CD14-positive monocyte (primary cell): ENCODE data around the gene TOR1AIP2. TPM values are rescaled to one million over a fixed set of nuclear protein-coding genes. Genes with fewer than 3 reads are reported as not detected.
"Not testable (repeated sequence)": the region's sequence is repeated elsewhere in the genome, so short reads cannot be mapped to it uniquely, and the experiment has no call there.

Experiments
- DNase-seq, 3 donors: peaks; one replicate each; pipeline ENCODE4 v3.0.0-alpha.2; 2011 to 2022
- H2AFZ ChIP-seq: 2 replicates; pipeline ENCODE4 v1.6.0; 2012; ENCODE audit warnings: mild to moderate bottlenecking, low read depth, low read length, inconsistent platforms; ENCODE audit not compliant: insufficient read depth, poor library complexity, severe bottlenecking
- H3K27ac ChIP-seq, 2 donors: 1 replicate in 1 of 2; 2 replicates in 1 of 2; pipeline ENCODE4 v1.5.1; 2012 to 2013; ENCODE audit warnings: low read length in 2 of 2, control low read depth in 1 of 2, inconsistent platforms in 1 of 2, low read depth in 1 of 2, mild to moderate bottlenecking in 1 of 2
- H3K27me3 ChIP-seq, 2 donors: one replicate each; pipeline versions ENCODE4 v1.6.0 to v1.6.1; 2011 to 2013; ENCODE audit warnings: low read length in 2 of 2; ENCODE audit not compliant: control insufficient read depth in 2 of 2, insufficient read depth in 2 of 2
- H3K36me3 ChIP-seq, 2 donors: replicated peaks in 1 of 2; 1 replicate in 1 of 2; 2 replicates in 1 of 2; pipeline versions ENCODE4 v1.5.1 to v1.6.1; 2012 to 2013; ENCODE audit warnings: low read length in 2 of 2, control low read depth in 1 of 2, inconsistent platforms in 1 of 2, mild to moderate bottlenecking in 1 of 2; ENCODE audit not compliant: insufficient read depth in 2 of 2, control insufficient read depth in 1 of 2
- H3K4me1 ChIP-seq, 2 donors: 1 replicate in 1 of 2; 2 replicates in 1 of 2; pipeline versions ENCODE4 v1.5.1 to v1.6.1; 2012 to 2013; ENCODE audit warnings: low read length in 2 of 2, control low read depth in 1 of 2, inconsistent platforms in 1 of 2, mild to moderate bottlenecking in 1 of 2, moderate library complexity in 1 of 2; ENCODE audit not compliant: insufficient read depth in 2 of 2, control insufficient read depth in 1 of 2
- H3K4me2 ChIP-seq: replicated peaks from 2 replicates; pipeline ENCODE3; 2012; ENCODE audit warnings: low read length, moderate library complexity, mild to moderate bottlenecking; ENCODE audit not compliant: poor library complexity, severe bottlenecking; ENCODE audit errors: extremely low read depth
- H3K4me3 ChIP-seq, 3 experiments: fragments of 200-600 bp in 1 of 3; sonication (generic) in 1 of 3; replicated peaks in 1 of 3; 1 replicate in 2 of 3; 2 replicates in 1 of 3; pipeline ENCODE4 v1.5.1; 2011 to 2013; ENCODE audit warnings: low read length in 3 of 3, mild to moderate bottlenecking in 3 of 3, control low read depth in 2 of 3, low read depth in 2 of 3, inconsistent platforms in 1 of 3, moderate library complexity in 1 of 3
- H3K79me2 ChIP-seq: 2 replicates; pipeline ENCODE4 v1.6.0; 2012; ENCODE audit warnings: mild to moderate bottlenecking, control low read depth, inconsistent platforms, low read length, moderate library complexity; ENCODE audit not compliant: insufficient read depth
- H3K9ac ChIP-seq: 2 replicates; pipeline ENCODE4 v1.6.0; 2017; ENCODE audit warnings: low read length, mild to moderate bottlenecking; ENCODE audit not compliant: insufficient read depth, poor library complexity, severe bottlenecking
- H3K9me3 ChIP-seq, 2 donors: replicated peaks in 1 of 2; 1 replicate in 1 of 2; 2 replicates in 1 of 2; pipeline versions ENCODE4 v1.5.1 to v1.6.1; 2012 to 2013; ENCODE audit warnings: low read length in 2 of 2, control low read depth in 1 of 2; ENCODE audit not compliant: control insufficient read depth in 1 of 2, insufficient read depth in 1 of 2
- H4K20me1 ChIP-seq: 2 replicates; pipeline ENCODE4 v1.6.0; 2012; ENCODE audit warnings: mild to moderate bottlenecking, low read length, control low read depth, moderate library complexity; ENCODE audit not compliant: insufficient read depth
- H3K27ac Mint-ChIP-seq, 7 donors: one replicate each; pipeline ENCODE4 v1.8.0; 2020; ENCODE audit warnings: mild to moderate bottlenecking in 7 of 7, mixed read lengths in 7 of 7, moderate library complexity in 6 of 7, inconsistent platforms in 2 of 7
- H3K27me3 Mint-ChIP-seq, 3 donors: one replicate each; pipeline ENCODE4 v1.8.0; 2021 to 2022; ENCODE audit warnings: low read depth in 3 of 3, mild to moderate bottlenecking in 3 of 3, mixed read lengths in 3 of 3, moderate library complexity in 3 of 3, inconsistent platforms in 1 of 3
- H3K36me3 Mint-ChIP-seq, 2 donors: one replicate each; pipeline ENCODE4 v1.8.0; 2020; ENCODE audit warnings: mixed read lengths in 2 of 2, inconsistent platforms in 1 of 2, mild to moderate bottlenecking in 1 of 2
- H3K4me1 Mint-ChIP-seq: one replicate; pipeline ENCODE4 v1.8.0; 2020; ENCODE audit warnings: mild to moderate bottlenecking, mixed read lengths
- H3K4me3 Mint-ChIP-seq, 2 donors: one replicate each; pipeline ENCODE4 v1.8.0; 2020; ENCODE audit warnings: mild to moderate bottlenecking in 2 of 2, mixed read lengths in 2 of 2, moderate library complexity in 1 of 2
- H3K9me3 Mint-ChIP-seq, 7 donors: one replicate each; pipeline ENCODE4 v1.8.0; 2020 to 2022; ENCODE audit warnings: mixed read lengths in 7 of 7, mild to moderate bottlenecking in 6 of 7, moderate library complexity in 6 of 7, inconsistent platforms in 2 of 7
- CTCF ChIP-seq: fragments of 200-600 bp; IDR thresholded peaks from one replicate; pipeline ENCODE4 v1.8.0; 2022; ENCODE audit warnings: antibody characterized with exemption, mild to moderate bottlenecking
- whole genome bisulfite sequencing: methylation state at CpG from one replicate; pipeline ENCODE4 v1.1.5; 2013; ENCODE audit warnings: missing lambda C conversion rate; ENCODE audit not compliant: insufficient coverage; 5-methylcytosine and 5-hydroxymethylcytosine counted together
- intact Hi-C, 2 donors: fragments of 100-400 bp; cut with micrococcal nuclease; formaldehyde crosslinking; loops; one replicate each; pipeline versions ENCODE4 v1.15.0 to v1.15.1; 2023
- polyA plus RNA-seq, 3 donors: library from polyadenylated mRNA; depleted of rRNA in 1 of 3; unstranded in 2 of 3; stranded (reverse) in 1 of 3; fragments of 300-500 nt in 2 of 3; fragments of >200 nt in 1 of 3; fragmentation: Illumina TruSeq in 2 of 3; gene quantifications; 1 replicate in 2 of 3; 2 replicates in 1 of 3; pipeline ENCODE4 v1.2.3, GENCODE V29; 2012 to 2021

Gene TOR1AIP2
- polyA plus RNA-seq, 3 donors, result 9.9 to 21.5 (median 20.5) TPM

- H3K4me2 ChIP-seq, result no peak overlapping the region
- H3K4me1 Mint-ChIP-seq, result peaks cover 23% of the 10 kb centered on the region
- H3K27ac ChIP-seq, result peak overlapping the region in 1 of 2 donors; percentile 72
- WGBS, result no CpG with 5 or more reads among the region's 4 CpGs
- no peaks in the 10 kb centered on the region for H3K27me3 Mint-ChIP-seq
- no peak overlapping the region for H3K4me3 ChIP-seq
- H3K27me3 ChIP-seq, result no peaks in the 10 kb centered on the region
- peak overlapping the region; percentile 52 to 91 (median 84) for H3K27ac Mint-ChIP-seq
- peaks cover 11 to 47% of the 10 kb centered on the region in 2 donors for H3K36me3 ChIP-seq
- H3K9me3 Mint-ChIP-seq, result no peaks in the 10 kb centered on the region
- intact Hi-C loops, result no loop called here
- H3K79me2 ChIP-seq, result no peaks in the 10 kb centered on the region
- peak; percentile 13 to 54 (median 39) for DNase-seq
- peak overlapping the region; percentile 17 for H3K9ac ChIP-seq
- no peak overlapping the region for H3K4me3 Mint-ChIP-seq
- peaks cover 27 to 52% of the 10 kb centered on the region in 2 donors for H3K36me3 Mint-ChIP-seq
- no peak overlapping the region for H2AFZ ChIP-seq
- TF ChIP-seq CTCF, result no peak
- H3K4me1 ChIP-seq, result peaks cover 12 to 20% of the 10 kb centered on the region in 2 donors
- H4K20me1 ChIP-seq, result peaks cover 10% of the 10 kb centered on the region
- H3K9me3 ChIP-seq, result no peaks in the 10 kb centered on the region
Observed at GRCh38 chr1:179857009-179857408, 20.6 kb downstream of the TOR1AIP2 start.

GRCh38 chr1:179856296-179856695 is 21.3 kb downstream of the TOR1AIP2 start:
- H3K4me1 Mint-ChIP-seq, result peaks cover 24% of the 10 kb centered on the region
- no peak overlapping the region for H2AFZ ChIP-seq

GRCh38 chr1:179855831-179856230 is 21.8 kb downstream of the TOR1AIP2 start:
- H3K27ac ChIP-seq, H3K79me2 ChIP-seq, H3K9me3 Mint-ChIP-seq, H3K4me3 ChIP-seq, H3K27me3 ChIP-seq, H3K27ac Mint-ChIP-seq, H3K9ac ChIP-seq, intact Hi-C loops, H3K4me3 Mint-ChIP-seq, H2AFZ ChIP-seq, H3K9me3 ChIP-seq, H3K27me3 Mint-ChIP-seq, H4K20me1 ChIP-seq, DNase-seq, H3K4me2 ChIP-seq: not testable (repeated sequence)
- no CpG with 5 or more reads among the region's 4 CpGs for WGBS
- peaks cover 29 to 50% of the 10 kb centered on the region in 2 donors for H3K36me3 Mint-ChIP-seq
- Histone ChIP-seq H3K36me3 (peaks cover 17 to 48% of the 10 kb centered on the region in 2 donors), H3K4me1 (peaks cover 12 to 20% of the 10 kb centered on the region in 2 donors)
- H3K4me1 Mint-ChIP-seq, result peaks cover 24% of the 10 kb centered on the region

More at GRCh38 chr1:179856296-179856695, 21.3 kb downstream of the TOR1AIP2 start:
- no peak for TF ChIP-seq CTCF
- Histone ChIP-seq H3K79me2 (no peaks in the 10 kb centered on the region), H3K4me3 (no peak overlapping the region), H3K4me2 (no peak overlapping the region), H3K4me1 (peaks cover 12 to 20% of the 10 kb centered on the region in 2 donors), H3K27me3 (no peaks in the 10 kb centered on the region), H3K9ac (no peak overlapping the region), H3K36me3 (peaks cover 13 to 48% of the 10 kb centered on the region in 2 donors), H3K9me3 (no peaks in the 10 kb centered on the region), H3K27ac (peak overlapping the region; percentile 8 to 72), H4K20me1 (peaks cover 4% of the 10 kb centered on the region)
- DNase-seq, result peak in 1 of 3 donors; percentile 8
- peak overlapping the region in 6 of 7 donors; percentile 52 to 91 (median 82) for H3K27ac Mint-ChIP-seq
- no peak overlapping the region for H3K4me3 Mint-ChIP-seq
- peaks cover 27 to 49% of the 10 kb centered on the region in 2 donors for H3K36me3 Mint-ChIP-seq
- no CpG with 5 or more reads among the region's 2 CpGs for WGBS
- H3K27me3 Mint-ChIP-seq, result no peaks in the 10 kb centered on the region
- intact Hi-C loops, result no loop called here
- no peaks in the 10 kb centered on the region for H3K9me3 Mint-ChIP-seq
